ENCODE results near the gene RMRP.
A peak's percentile ranks its signal among the peaks of the same experiment; 100 is the strongest.

RMRP gene

DNA sequence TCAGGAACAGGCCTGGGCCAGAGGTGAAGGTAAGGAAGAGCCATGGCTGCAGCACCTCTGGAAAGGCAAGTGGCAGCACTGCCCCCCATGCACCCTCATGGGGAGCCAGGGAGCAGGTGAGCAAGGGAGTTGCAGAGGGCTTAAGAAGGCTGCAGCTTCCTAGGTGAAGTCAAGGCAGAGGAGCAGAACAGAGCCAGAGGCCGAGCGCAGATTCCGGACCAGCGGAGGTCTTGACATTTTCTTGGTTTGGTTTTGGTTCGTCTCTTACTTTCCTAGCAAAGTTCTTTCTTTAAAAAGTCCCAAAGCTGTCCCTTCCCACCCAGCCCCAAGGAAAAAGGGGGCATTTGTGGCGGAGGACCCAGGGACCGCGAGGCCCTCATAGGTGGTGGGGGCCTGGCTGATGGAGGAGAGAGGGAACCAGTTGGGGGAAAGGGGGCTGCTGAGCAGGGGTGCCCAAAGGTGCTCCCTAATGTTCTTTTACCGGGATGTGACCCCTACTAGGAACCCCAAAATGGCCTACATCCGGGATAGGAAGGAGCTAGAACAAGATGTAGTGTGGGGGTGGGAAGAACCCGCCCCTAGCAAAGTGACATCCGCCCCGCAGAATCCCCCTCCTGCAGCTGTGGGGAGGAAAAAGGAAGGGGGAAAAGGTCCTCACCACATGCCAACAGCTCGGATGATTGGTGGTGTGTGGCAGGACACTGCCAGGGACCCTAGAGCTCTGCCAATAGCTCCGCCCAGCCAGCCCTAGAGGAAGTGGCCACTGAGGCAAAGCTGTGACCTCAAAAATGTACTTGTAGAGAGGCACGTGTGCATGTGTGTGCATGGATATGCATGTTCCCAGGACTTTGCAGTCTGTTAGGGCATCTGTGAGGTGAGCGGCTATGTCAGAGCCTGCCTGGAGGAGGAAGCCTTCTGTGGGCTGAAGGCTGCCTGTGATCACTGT is 38.7 kb downstream of the RMRP start:
- Histone ChIP-seq H3K27ac (ENCODE audit: low read depth, low read length) (peak overlapping the region; percentile 76), H3K36me3 (ENCODE audit: control insufficient read depth, low read length) (0 out of 2 replicates have a peak, but pooled peaks cover 5% of the 10 kb centered on the region), H3K4me1 (ENCODE audit: control insufficient read depth, low read length) (peaks cover 63% of the 10 kb centered on the region), H4K20me1 (ENCODE audit: control insufficient read depth, insufficient read depth, low read depth, low read length) (no peaks in the 10 kb centered on the region), H3K4me2 (ENCODE audit: low read length) (peak overlapping the region; percentile 99), H3K4me3 (ENCODE audit: low read length) (peak overlapping the region; percentile 72), H3K79me2 (ENCODE audit: control insufficient read depth, low read length) (no peaks in the 10 kb centered on the region), H3K9me3 (ENCODE audit: control insufficient read depth, insufficient read depth, low read length) (no peaks in the 10 kb centered on the region), H3F3A (ENCODE audit: control insufficient read depth, insufficient read depth) (peaks cover 43% of the 10 kb centered on the region), H3K9me2 (replicated peaks; ENCODE audit: control insufficient read depth, low read length) (no peaks in the 10 kb centered on the region), H3K27me3 (ENCODE audit: control insufficient read depth, low read length) (no peaks in the 10 kb centered on the region)
- TF ChIP-seq, protein P1, sequence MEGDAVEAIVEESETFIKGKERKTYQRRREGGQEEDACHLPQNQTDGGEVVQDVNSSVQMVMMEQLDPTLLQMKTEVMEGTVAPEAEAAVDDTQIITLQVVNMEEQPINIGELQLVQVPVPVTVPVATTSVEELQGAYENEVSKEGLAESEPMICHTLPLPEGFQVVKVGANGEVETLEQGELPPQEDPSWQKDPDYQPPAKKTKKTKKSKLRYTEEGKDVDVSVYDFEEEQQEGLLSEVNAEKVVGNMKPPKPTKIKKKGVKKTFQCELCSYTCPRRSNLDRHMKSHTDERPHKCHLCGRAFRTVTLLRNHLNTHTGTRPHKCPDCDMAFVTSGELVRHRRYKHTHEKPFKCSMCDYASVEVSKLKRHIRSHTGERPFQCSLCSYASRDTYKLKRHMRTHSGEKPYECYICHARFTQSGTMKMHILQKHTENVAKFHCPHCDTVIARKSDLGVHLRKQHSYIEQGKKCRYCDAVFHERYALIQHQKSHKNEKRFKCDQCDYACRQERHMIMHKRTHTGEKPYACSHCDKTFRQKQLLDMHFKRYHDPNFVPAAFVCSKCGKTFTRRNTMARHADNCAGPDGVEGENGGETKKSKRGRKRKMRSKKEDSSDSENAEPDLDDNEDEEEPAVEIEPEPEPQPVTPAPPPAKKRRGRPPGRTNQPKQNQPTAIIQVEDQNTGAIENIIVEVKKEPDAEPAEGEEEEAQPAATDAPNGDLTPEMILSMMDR (IDR thresholded peaks at IDR 0.05; ENCODE audit: low read depth, low read length, poor library complexity, severe bottlenecking), result no peak
- TF ChIP-seq EZH2phosphoT487 (IDR thresholded peaks at IDR 0.05; ENCODE audit: borderline replicate concordance, low read length), result no peak

DNA sequence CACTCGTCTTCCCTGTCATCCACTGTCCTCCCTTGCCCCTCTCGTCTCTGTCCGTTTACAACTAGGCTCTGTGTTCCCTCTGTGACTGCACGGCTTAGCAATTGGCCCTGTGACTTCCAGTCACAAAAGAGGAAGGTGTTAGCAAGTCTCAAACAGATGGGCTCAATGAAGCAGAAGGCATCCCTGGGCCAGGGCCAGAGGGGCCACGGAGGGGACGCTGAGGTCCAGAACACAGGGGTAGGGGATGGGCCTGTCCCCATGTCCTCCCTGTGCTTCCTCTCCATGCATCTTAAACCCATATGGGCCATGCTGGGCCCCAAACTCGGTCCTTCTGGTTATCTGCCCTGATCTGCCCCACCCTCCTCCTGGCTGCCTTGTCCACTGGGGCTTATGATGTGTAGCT is 39.5 kb downstream of the RMRP start, which contains the start of gene CD72:
CD72 (minus strand) TSS at position 89 of the 403 bp plus-strand sequence. CDS start 110 bp downstream, outside the sequence.
- Histone ChIP-seq H3K27ac (ENCODE audit: low read depth, low read length) (peak within 1 kb of the TSS; percentile 76), H3F3A (ENCODE audit: control insufficient read depth, insufficient read depth) (peaks cover 43% of the 10 kb centered on the region), H3K9me3 (ENCODE audit: control insufficient read depth, insufficient read depth, low read length) (no peaks in the 10 kb centered on the region), H4K20me1 (ENCODE audit: control insufficient read depth, insufficient read depth, low read depth, low read length) (no peaks in the 10 kb centered on the region), H3K4me3 (ENCODE audit: low read length) (peak within 1 kb of the TSS; percentile 72), H3K27me3 (ENCODE audit: control insufficient read depth, low read length) (no peaks in the 10 kb centered on the region), H3K9me2 (replicated peaks; ENCODE audit: control insufficient read depth, low read length) (no peaks in the 10 kb centered on the region), H3K36me3 (ENCODE audit: control insufficient read depth, low read length) (0 out of 2 replicates have a peak, but pooled peaks cover 5% of the 10 kb centered on the region), H3K4me2 (ENCODE audit: low read length) (peak within 1 kb of the TSS; percentile 99), H3K4me1 (ENCODE audit: control insufficient read depth, low read length) (peaks cover 63% of the 10 kb centered on the region), H3K79me2 (ENCODE audit: control insufficient read depth, low read length) (no peaks in the 10 kb centered on the region)
- no peak for TF ChIP-seq EZH2phosphoT487 (IDR thresholded peaks at IDR 0.05; ENCODE audit: borderline replicate concordance, low read length)
- TF ChIP-seq, protein P1 (IDR thresholded peaks at IDR 0.05; ENCODE audit: low read depth, low read length, poor library complexity, severe bottlenecking), result no peak

DNA sequence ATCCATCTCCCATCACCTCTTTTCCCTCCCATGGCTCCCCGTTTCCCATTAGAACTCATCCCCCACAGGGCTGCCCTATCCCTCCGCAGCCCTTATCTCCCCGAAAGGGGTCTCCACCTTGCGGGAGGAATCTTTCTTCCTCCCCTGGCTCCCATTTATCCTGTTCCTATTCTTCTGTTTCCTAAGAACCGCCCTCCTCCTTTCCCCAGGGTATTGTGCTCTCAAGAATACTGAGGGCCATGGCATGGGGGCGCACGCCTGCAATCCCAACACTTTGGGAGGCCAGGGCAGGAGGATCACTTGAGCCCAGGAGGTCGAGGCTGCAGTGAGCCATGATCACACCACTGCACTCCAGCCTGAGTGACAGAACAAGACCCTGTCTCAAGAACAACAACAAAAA is 40.3 kb downstream of the RMRP start:
- peaks cover 63% of the 10 kb centered on the region for H3K4me1 ChIP-seq (ENCODE audit: control insufficient read depth, low read length)
- peaks cover 39% of the 10 kb centered on the region for H3F3A ChIP-seq (ENCODE audit: control insufficient read depth, insufficient read depth)
- peak overlapping the region; percentile 76 for H3K27ac ChIP-seq (ENCODE audit: low read depth, low read length)
- no peaks in the 10 kb centered on the region for H3K79me2 ChIP-seq (ENCODE audit: control insufficient read depth, low read length)
- 0 out of 2 replicates have a peak, but pooled peaks cover 5% of the 10 kb centered on the region for H3K36me3 ChIP-seq (ENCODE audit: control insufficient read depth, low read length)
- TF ChIP-seq, protein P1 (IDR thresholded peaks at IDR 0.05; ENCODE audit: low read depth, low read length, poor library complexity, severe bottlenecking), result no peak
- TF ChIP-seq EZH2phosphoT487 (IDR thresholded peaks at IDR 0.05; ENCODE audit: borderline replicate concordance, low read length), result no peak
- no peaks in the 10 kb centered on the region for H4K20me1 ChIP-seq (ENCODE audit: control insufficient read depth, insufficient read depth, low read depth, low read length)
- H3K27me3 ChIP-seq (ENCODE audit: control insufficient read depth, low read length), result no peaks in the 10 kb centered on the region
- H3K9me2 ChIP-seq (replicated peaks; ENCODE audit: control insufficient read depth, low read length), result no peaks in the 10 kb centered on the region
- peak overlapping the region; percentile 72 for H3K4me3 ChIP-seq (ENCODE audit: low read length)
- H3K9me3 ChIP-seq (ENCODE audit: control insufficient read depth, insufficient read depth, low read length), result no peaks in the 10 kb centered on the region
- H3K4me2 ChIP-seq (ENCODE audit: low read length), result peak overlapping the region; percentile 99
